Prostate gland (tissue), 2 donors: ENCODE measurements around the gene PCDHB7.
"Not testable (repeated sequence)": the region's sequence is repeated elsewhere in the genome, so short reads cannot be mapped to it uniquely, and the experiment has no call there.

Experiments used
- CTCF ChIP-seq, 4 experiments: fragments of 200-600 bp in 2 of 4; fragments of 450-650 bp in 2 of 4; sonication (generic) in 2 of 4; IDR thresholded peaks; 1 replicate in 3 of 4; 2 replicates in 1 of 4; pipeline ENCODE4 v1.5.1; 2016 to 2019; ENCODE audit warnings: antibody characterized with exemption in 4 of 4, mild to moderate bottlenecking in 2 of 4, moderate library complexity in 2 of 4
- POLR2AphosphoS5 ChIP-seq: sonication (generic); formaldehyde crosslinking; IDR thresholded peaks from one replicate; pipeline ENCODE4 v1.6.1; 2017; ENCODE audit warnings: antibody characterized with exemption

- not testable (repeated sequence) for TF ChIP-seq POLR2AphosphoS5; CTCF (IDR thresholded peaks at IDR 0.05)
These were observed 7.4 kb downstream of the PCDHB7 start for GRCh38 chr5:141179876-141180275.
